CD4-positive, alpha-beta T cell treated with Interleukin-6 for 4 hours (primary cell): ENCODE results near the gene OVCA2.
"Not testable (repeated sequence)": the region's sequence is repeated elsewhere in the genome, so short reads cannot be mapped to it uniquely, and the experiment has no call there.

Experiments used
- DNase-seq: peaks from one replicate; pipeline ENCODE4 v3.0.0-alpha.2; 2020; ENCODE audit warnings: mixed read lengths

The OVCA2 gene

GRCh38 chr17:2041561-2042389 lies at the start of gene OVCA2:
Gene OVCA2, plus strand, starts transcription at chr17:2042022. Its CDS starts 26 bp downstream, at chr17:2042048.
- DNase-seq, result peak; percentile 99

- no peak for DNase-seq
These were observed 49.3 kb upstream of the OVCA2 start for GRCh38 chr17:1992541-1992940.

GRCh38 chr17:1994707-1995106 lies 47.1 kb upstream of the OVCA2 start:
- no peak for DNase-seq

GRCh38 chr17:1995321-1995892 lies 46.4 kb upstream of the OVCA2 start:
- no peak for DNase-seq

GRCh38 chr17:1995907-1996799 lies 45.7 kb upstream of the OVCA2 start:
- no peak for DNase-seq

GRCh38 chr17:1996800-1997288 lies 45.0 kb upstream of the OVCA2 start:
- DNase-seq, result no peak

- no peak for DNase-seq
These were observed 44.4 kb upstream of the OVCA2 start for GRCh38 chr17:1997289-1997926.

GRCh38 chr17:1997927-1998742 lies 43.7 kb upstream of the OVCA2 start:
- DNase-seq, result no peak

- DNase-seq, result no peak
These were observed 42.1 kb upstream of the OVCA2 start for GRCh38 chr17:1999557-2000251.

GRCh38 chr17:2002767-2003329 lies 39.0 kb upstream of the OVCA2 start:
- DNase-seq, result no peak

- DNase-seq, result no peak
These were observed 38.3 kb upstream of the OVCA2 start for GRCh38 chr17:2003525-2003924.

- no peak for DNase-seq
These were observed 37.3 kb upstream of the OVCA2 start for GRCh38 chr17:2004435-2004952.

GRCh38 chr17:2008332-2009126 lies 33.3 kb upstream of the OVCA2 start:
- no peak for DNase-seq

GRCh38 chr17:2009737-2010136 lies 32.1 kb upstream of the OVCA2 start:
- no peak for DNase-seq

- DNase-seq, result no peak
These were observed 30.1 kb upstream of the OVCA2 start for GRCh38 chr17:2011411-2012371.

- no peak for DNase-seq
These were observed 29.3 kb upstream of the OVCA2 start for GRCh38 chr17:2012499-2012898.

- not testable (repeated sequence) for DNase-seq
These were observed 28.4 kb upstream of the OVCA2 start for GRCh38 chr17:2013220-2013993.

- DNase-seq, result no peak
These were observed 27.9 kb upstream of the OVCA2 start for GRCh38 chr17:2013994-2014317.
